Measurements from ENCODE around the gene MLST8.

Gene MLST8

DNA sequence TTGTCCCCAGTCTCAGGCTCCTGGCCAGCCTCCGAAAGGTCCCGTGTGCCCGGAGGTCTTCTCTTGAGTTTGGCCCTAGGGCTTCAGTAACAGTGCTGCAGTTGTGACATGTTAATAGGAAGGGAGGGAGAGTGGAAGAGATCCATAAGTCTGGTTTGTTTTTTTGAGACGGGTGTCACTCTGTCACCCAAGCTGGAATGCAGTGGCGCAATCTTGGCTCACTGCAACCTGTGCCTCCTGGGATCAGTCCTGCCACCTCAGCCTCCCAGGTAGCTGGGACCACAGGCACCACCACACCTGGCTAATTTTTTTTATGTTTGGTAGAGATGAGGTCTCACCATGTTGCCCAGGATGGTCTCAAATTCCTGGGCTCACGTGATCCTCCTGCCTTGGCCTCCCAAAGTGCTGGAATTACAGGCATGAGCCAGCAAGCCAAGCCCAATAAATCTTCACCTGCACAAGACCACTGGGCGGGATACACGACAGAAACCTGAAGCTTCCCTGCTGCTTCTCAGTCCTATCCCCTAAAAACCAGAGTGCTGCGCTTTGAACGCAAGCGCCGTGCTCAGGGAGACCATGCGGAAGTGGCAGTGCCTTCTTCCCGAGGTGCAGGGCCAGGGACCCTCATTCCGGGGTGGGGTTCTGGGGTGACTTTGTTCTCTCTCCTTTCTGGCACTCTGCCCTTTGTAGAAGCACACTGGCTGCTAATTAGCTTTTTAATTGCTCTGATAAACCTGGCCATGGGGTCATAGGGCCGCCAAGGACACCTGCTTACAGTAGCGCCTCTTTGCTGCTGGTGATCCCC lies 38.8 kb upstream of the MLST8 start:
- Histone ChIP-seq H3K9ac (ENCODE audit: low read length) (no peak overlapping the region), H2BK5ac (ENCODE audit: low read depth, low read length, poor library complexity, severe bottlenecking) (no peak overlapping the region), H3K4ac (ENCODE audit: low read depth in 1 of 2, low read length in 2 of 2) (no peak overlapping the region), H2BK15ac (ENCODE audit: low read depth, poor library complexity, severe bottlenecking) (no peak overlapping the region), H2AFZ (ENCODE audit: low read depth, low read length) (no peak overlapping the region), H3K36me3 (ENCODE audit: control insufficient read depth in 1 of 2, insufficient read depth in 2 of 2, low read depth in 1 of 2, low read length in 2 of 2) (peaks cover 41 to 83% of the 10 kb centered on the region in 2 experiments), H3K9me3 (ENCODE audit: control insufficient read depth, low read length) (no peaks in the 10 kb centered on the region), H4K91ac (ENCODE audit: low read length) (no peak overlapping the region), H3K79me1 (replicated peaks; ENCODE audit: low read length, poor library complexity, severe bottlenecking) (peaks cover 44% of the 10 kb centered on the region), H4K8ac (ENCODE audit: low read length) (no peak overlapping the region), H3K14ac (ENCODE audit: low read length in 2 of 2) (no peak overlapping the region), H3K4me1 (ENCODE audit: control insufficient read depth, insufficient read depth, low read depth, low read length) (peaks cover 35% of the 10 kb centered on the region), H3K27me3 (ENCODE audit: control insufficient read depth in 1 of 2, insufficient read depth in 1 of 2, low read length in 2 of 2) (no peaks in the 10 kb centered on the region), H3K18ac (ENCODE audit: low read depth in 1 of 2, low read length in 2 of 2) (no peak overlapping the region), H3K27ac (ENCODE audit: low read length, poor library complexity, severe bottlenecking) (no peak overlapping the region), H2AK5ac (ENCODE audit: low read length, severe bottlenecking) (no peak overlapping the region), H3K4me3 (ENCODE audit: insufficient read depth in 1 of 2, low read depth in 1 of 2, low read length in 2 of 2) (no peak overlapping the region), H2BK120ac (ENCODE audit: low read depth, low read length) (no peak overlapping the region), H3K4me2 (ENCODE audit: low read length, poor library complexity, severe bottlenecking) (no peak overlapping the region), H2BK12ac (ENCODE audit: low read length in 2 of 2) (no peak overlapping the region), H3K23ac (ENCODE audit: low read length in 2 of 2) (no peak overlapping the region)
- DNase-seq = no peak
- 96% methylated on average over 16 of the region's 17 CpGs for WGBS

DNA sequence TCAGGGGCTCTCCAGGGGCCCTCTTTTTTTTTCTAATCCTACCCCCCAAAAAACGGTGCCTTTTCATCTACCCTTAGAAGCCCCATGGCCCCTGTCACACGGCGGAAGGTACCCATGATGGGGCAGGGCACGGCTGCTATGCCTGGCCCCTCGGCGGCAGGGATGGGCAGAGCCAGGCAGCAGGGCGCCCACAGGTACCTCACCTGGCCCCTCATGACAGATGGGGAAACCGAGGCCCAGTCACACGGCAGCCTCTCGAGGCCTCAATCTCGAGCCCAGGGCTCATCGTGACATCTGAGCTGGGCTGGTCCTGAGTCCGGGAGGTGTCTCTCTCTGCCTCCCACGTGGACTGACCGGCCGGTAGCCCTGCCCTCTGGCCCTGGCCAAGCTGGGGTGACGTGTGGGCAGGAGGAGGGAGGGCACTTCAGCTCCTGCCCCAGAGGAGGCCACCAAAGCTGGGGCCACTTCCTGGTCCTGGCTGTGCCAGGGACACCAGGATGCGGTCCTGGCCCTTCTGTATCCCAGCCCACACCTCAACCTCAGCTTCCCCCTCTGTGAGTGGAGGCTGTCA lies 38.1 kb upstream of the MLST8 start:
- no peak for DNase-seq
- 97% methylated on average over 18 of the region's 18 CpGs for WGBS

DNA sequence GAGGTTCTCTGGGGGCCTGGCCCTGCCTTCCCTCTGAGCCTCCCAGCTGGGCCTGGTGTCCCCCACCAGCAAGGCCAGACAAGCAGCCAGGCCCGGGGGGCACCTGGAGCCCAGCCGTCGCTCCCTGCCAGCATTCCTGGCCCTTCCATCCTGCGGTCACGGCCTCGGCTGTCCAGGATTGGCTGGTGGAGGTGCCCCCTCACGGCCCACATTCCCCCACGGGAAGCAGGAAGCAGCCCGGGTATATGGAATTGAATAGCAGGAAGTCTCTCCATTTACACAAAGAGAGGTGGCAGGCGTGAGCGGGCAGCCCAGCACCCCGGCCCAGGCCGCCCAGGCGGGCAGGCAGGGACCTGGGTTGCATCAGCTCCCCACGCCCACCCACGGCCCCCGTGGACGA lies 35.2 kb upstream of the MLST8 start:
- H2AFZ ChIP-seq (ENCODE audit: low read depth, low read length) = no peak overlapping the region
- no peak overlapping the region for H3K9ac ChIP-seq (ENCODE audit: low read length)
- no peak overlapping the region for H2BK12ac ChIP-seq (ENCODE audit: low read length in 2 of 2)
- H2BK5ac ChIP-seq (ENCODE audit: low read depth, low read length, poor library complexity, severe bottlenecking) = no peak overlapping the region
- H3K4me3 ChIP-seq (ENCODE audit: insufficient read depth in 1 of 2, low read depth in 1 of 2, low read length in 2 of 2) = peak overlapping the region in 1 of 2 experiments; percentile 35
- no peak overlapping the region for H3K27ac ChIP-seq (ENCODE audit: low read length, poor library complexity, severe bottlenecking)
- H3K18ac ChIP-seq (ENCODE audit: low read depth in 1 of 2, low read length in 2 of 2) = no peak overlapping the region
- no peak overlapping the region for H3K4ac ChIP-seq (ENCODE audit: low read depth in 1 of 2, low read length in 2 of 2)
- H3K9me3 ChIP-seq (ENCODE audit: control insufficient read depth, low read length) = no peaks in the 10 kb centered on the region
- H3K27me3 ChIP-seq (ENCODE audit: control insufficient read depth in 1 of 2, insufficient read depth in 1 of 2, low read length in 2 of 2) = no peaks in the 10 kb centered on the region
- H3K36me3 ChIP-seq (ENCODE audit: control insufficient read depth in 1 of 2, insufficient read depth in 2 of 2, low read depth in 1 of 2, low read length in 2 of 2) = peaks cover 69 to 100% of the 10 kb centered on the region in 2 experiments
- no peak for DNase-seq
- H3K14ac ChIP-seq (ENCODE audit: low read length in 2 of 2) = no peak overlapping the region
- no peak overlapping the region for H3K4me2 ChIP-seq (ENCODE audit: low read length, poor library complexity, severe bottlenecking)
- WGBS = 94% methylated on average over 18 of the region's 18 CpGs
- no peak overlapping the region for H4K8ac ChIP-seq (ENCODE audit: low read length)
- no peak overlapping the region for H2AK5ac ChIP-seq (ENCODE audit: low read length, severe bottlenecking)
- no peak overlapping the region for H2BK15ac ChIP-seq (ENCODE audit: low read depth, poor library complexity, severe bottlenecking)
- peaks cover 9% of the 10 kb centered on the region for H3K4me1 ChIP-seq (ENCODE audit: control insufficient read depth, insufficient read depth, low read depth, low read length)
- H4K91ac ChIP-seq (ENCODE audit: low read length) = no peak overlapping the region
- no peak overlapping the region for H2BK120ac ChIP-seq (ENCODE audit: low read depth, low read length)
- peaks cover 60% of the 10 kb centered on the region for H3K79me1 ChIP-seq (replicated peaks; ENCODE audit: low read length, poor library complexity, severe bottlenecking)
- no peak overlapping the region for H3K23ac ChIP-seq (ENCODE audit: low read length in 2 of 2)

More for the DNA sequence above, 38.1 kb upstream of the MLST8 start:
- H2AFZ ChIP-seq (ENCODE audit: low read depth, low read length) = no peak overlapping the region
- H2BK15ac ChIP-seq (ENCODE audit: low read depth, poor library complexity, severe bottlenecking) = no peak overlapping the region
- H3K4me3 ChIP-seq (ENCODE audit: insufficient read depth in 1 of 2, low read depth in 1 of 2, low read length in 2 of 2) = no peak overlapping the region
- no peak overlapping the region for H2BK5ac ChIP-seq (ENCODE audit: low read depth, low read length, poor library complexity, severe bottlenecking)
- no peak overlapping the region for H3K23ac ChIP-seq (ENCODE audit: low read length in 2 of 2)
- peaks cover 47 to 85% of the 10 kb centered on the region in 2 experiments for H3K36me3 ChIP-seq (ENCODE audit: control insufficient read depth in 1 of 2, insufficient read depth in 2 of 2, low read depth in 1 of 2, low read length in 2 of 2)
- no peak overlapping the region for H3K4ac ChIP-seq (ENCODE audit: low read depth in 1 of 2, low read length in 2 of 2)
- H2BK120ac ChIP-seq (ENCODE audit: low read depth, low read length) = no peak overlapping the region
- no peak overlapping the region for H3K14ac ChIP-seq (ENCODE audit: low read length in 2 of 2)
- peaks cover 50% of the 10 kb centered on the region for H3K79me1 ChIP-seq (replicated peaks; ENCODE audit: low read length, poor library complexity, severe bottlenecking)
- no peaks in the 10 kb centered on the region for H3K27me3 ChIP-seq (ENCODE audit: control insufficient read depth in 1 of 2, insufficient read depth in 1 of 2, low read length in 2 of 2)
- H3K27ac ChIP-seq (ENCODE audit: low read length, poor library complexity, severe bottlenecking) = no peak overlapping the region
- no peak overlapping the region for H4K8ac ChIP-seq (ENCODE audit: low read length)
- no peak overlapping the region for H3K4me2 ChIP-seq (ENCODE audit: low read length, poor library complexity, severe bottlenecking)
- no peaks in the 10 kb centered on the region for H3K9me3 ChIP-seq (ENCODE audit: control insufficient read depth, low read length)
- H2AK5ac ChIP-seq (ENCODE audit: low read length, severe bottlenecking) = no peak overlapping the region
- no peak overlapping the region for H4K91ac ChIP-seq (ENCODE audit: low read length)
- H2BK12ac ChIP-seq (ENCODE audit: low read length in 2 of 2) = no peak overlapping the region
- H3K4me1 ChIP-seq (ENCODE audit: control insufficient read depth, insufficient read depth, low read depth, low read length) = peaks cover 29% of the 10 kb centered on the region
- H3K9ac ChIP-seq (ENCODE audit: low read length) = no peak overlapping the region
- H3K18ac ChIP-seq (ENCODE audit: low read depth in 1 of 2, low read length in 2 of 2) = no peak overlapping the region

DNA sequence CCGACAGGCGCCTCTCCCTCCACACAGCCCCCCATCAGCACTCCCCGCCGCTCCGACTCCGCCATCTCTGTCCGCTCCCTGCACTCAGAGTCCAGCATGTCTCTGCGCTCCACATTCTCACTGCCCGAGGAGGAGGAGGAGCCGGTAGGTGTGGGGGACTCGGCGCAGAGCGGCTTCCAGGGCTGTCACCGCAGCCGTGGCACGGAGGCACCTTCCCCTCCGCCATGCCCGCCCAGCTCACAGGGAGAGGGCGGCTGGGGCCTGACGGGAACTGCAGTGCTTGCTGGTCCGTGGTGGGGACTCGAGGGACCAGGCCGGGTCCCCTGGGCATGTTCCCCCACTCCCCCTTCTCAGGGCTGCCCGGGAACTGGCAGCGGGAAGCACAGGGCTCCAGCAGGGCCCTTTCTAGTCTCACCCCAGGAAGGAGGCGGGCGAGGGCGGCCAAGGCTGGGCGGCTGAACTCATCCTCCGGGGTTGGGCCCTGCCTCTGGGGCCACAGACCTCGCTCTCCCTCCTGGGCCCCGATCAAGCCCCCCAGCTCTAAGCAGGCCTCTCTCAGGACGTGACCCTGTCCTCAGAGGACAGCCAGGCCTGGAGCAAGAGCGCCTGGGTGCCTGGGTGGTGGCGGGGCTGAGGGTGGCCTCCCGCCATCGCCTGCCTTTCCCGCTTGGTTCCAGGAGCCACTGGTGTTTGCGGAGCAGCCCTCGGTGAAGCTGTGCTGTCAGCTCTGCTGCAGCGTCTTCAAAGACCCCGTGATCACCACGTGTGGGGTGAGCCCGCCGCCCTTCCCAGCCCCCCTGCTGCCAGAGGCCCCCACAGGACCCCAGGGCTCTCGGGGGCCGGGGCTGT lies 34.4 kb upstream of the MLST8 start:
- H3K36me3 ChIP-seq (ENCODE audit: control insufficient read depth in 1 of 2, insufficient read depth in 2 of 2, low read depth in 1 of 2, low read length in 2 of 2) = peaks cover 74 to 100% of the 10 kb centered on the region in 2 experiments
- no peak overlapping the region for H2AFZ ChIP-seq (ENCODE audit: low read depth, low read length)
- H3K4me3 ChIP-seq (ENCODE audit: insufficient read depth in 1 of 2, low read depth in 1 of 2, low read length in 2 of 2) = no peak overlapping the region
- no peak overlapping the region for H2BK120ac ChIP-seq (ENCODE audit: low read depth, low read length)
- peaks cover 9% of the 10 kb centered on the region for H3K4me1 ChIP-seq (ENCODE audit: control insufficient read depth, insufficient read depth, low read depth, low read length)
- H2AK5ac ChIP-seq (ENCODE audit: low read length, severe bottlenecking) = no peak overlapping the region
- H2BK15ac ChIP-seq (ENCODE audit: low read depth, poor library complexity, severe bottlenecking) = no peak overlapping the region
- H3K27me3 ChIP-seq (ENCODE audit: control insufficient read depth in 1 of 2, insufficient read depth in 1 of 2, low read length in 2 of 2) = no peaks in the 10 kb centered on the region
- no peak overlapping the region for H3K27ac ChIP-seq (ENCODE audit: low read length, poor library complexity, severe bottlenecking)
- H3K4ac ChIP-seq (ENCODE audit: low read depth in 1 of 2, low read length in 2 of 2) = no peak overlapping the region
- no peak overlapping the region for H4K8ac ChIP-seq (ENCODE audit: low read length)
- 97% methylated on average over 44 of the region's 47 CpGs for WGBS
- H3K9ac ChIP-seq (ENCODE audit: low read length) = no peak overlapping the region
- H3K79me1 ChIP-seq (replicated peaks; ENCODE audit: low read length, poor library complexity, severe bottlenecking) = peaks cover 59% of the 10 kb centered on the region
- H4K91ac ChIP-seq (ENCODE audit: low read length) = no peak overlapping the region
- H3K18ac ChIP-seq (ENCODE audit: low read depth in 1 of 2, low read length in 2 of 2) = no peak overlapping the region
- H2BK12ac ChIP-seq (ENCODE audit: low read length in 2 of 2) = no peak overlapping the region
- no peak overlapping the region for H3K14ac ChIP-seq (ENCODE audit: low read length in 2 of 2)
- H3K9me3 ChIP-seq (ENCODE audit: control insufficient read depth, low read length) = no peaks in the 10 kb centered on the region
- DNase-seq = no peak
- no peak overlapping the region for H2BK5ac ChIP-seq (ENCODE audit: low read depth, low read length, poor library complexity, severe bottlenecking)
- no peak overlapping the region for H3K23ac ChIP-seq (ENCODE audit: low read length in 2 of 2)
- no peak overlapping the region for H3K4me2 ChIP-seq (ENCODE audit: low read length, poor library complexity, severe bottlenecking)

All from mesenchymal stem cell (in vitro differentiated cells and primary cell).